GM18520 (cell line): ENCODE data around the gene DHCR24.
"Not testable (repeated sequence)": the region's sequence is repeated elsewhere in the genome, so short reads cannot be mapped to it uniquely, and the experiment has no call there.

Experiments used
- ATAC-seq: cut with Tn5 transposase; IDR thresholded peaks from one replicate; pipeline ENCODE4 v1.9.1; 2021; ENCODE audit not compliant: unreplicated experiment

Gene DHCR24, protein sequence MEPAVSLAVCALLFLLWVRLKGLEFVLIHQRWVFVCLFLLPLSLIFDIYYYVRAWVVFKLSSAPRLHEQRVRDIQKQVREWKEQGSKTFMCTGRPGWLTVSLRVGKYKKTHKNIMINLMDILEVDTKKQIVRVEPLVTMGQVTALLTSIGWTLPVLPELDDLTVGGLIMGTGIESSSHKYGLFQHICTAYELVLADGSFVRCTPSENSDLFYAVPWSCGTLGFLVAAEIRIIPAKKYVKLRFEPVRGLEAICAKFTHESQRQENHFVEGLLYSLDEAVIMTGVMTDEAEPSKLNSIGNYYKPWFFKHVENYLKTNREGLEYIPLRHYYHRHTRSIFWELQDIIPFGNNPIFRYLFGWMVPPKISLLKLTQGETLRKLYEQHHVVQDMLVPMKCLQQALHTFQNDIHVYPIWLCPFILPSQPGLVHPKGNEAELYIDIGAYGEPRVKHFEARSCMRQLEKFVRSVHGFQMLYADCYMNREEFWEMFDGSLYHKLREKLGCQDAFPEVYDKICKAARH

DNA sequence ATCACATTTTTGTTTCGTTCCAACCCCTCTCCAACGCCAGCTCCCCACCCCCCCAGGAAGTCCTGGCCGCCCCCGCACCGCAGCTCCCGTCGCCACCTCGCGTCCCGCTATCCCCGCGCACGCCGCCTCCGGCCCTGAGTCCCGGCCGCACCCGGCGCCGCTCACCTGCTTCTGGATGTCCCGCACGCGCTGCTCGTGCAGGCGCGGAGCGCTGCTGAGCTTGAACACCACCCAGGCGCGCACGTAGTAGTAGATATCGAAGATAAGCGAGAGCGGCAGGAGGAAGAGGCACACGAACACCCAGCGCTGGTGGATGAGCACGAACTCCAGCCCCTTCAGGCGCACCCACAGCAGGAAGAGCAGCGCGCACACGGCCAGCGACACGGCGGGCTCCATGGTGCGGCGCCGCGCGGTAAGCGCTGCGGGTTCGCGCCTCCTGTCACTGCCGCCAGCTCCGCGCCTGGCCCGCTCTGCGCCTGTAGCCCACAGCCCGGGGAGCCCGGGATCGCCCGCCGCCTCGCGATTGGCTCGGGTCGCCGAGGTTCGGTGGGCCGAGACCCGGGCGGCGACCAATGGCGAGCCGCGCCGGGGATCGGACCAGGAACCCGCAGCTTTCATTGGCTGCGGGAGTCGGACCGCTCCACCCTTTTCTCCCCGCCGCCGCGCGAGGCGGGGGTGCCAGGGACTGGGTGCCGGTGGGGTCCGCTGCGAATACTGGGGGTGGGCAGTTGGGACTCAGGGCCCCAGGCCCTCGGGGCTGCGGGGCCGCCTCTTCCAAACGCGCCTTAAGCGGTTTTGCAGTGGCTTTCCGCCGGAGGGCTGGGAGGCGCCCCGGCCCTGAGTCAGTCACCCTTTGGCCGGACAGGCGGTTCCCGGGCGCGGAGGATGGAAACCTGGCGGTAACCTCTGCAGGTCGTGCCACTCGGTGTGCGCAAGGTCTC is at the start of gene DHCR24:
TSS of gene DHCR24 (minus strand) at position 472 of the 941 bp plus-strand sequence. CDS start at position 396, 76 bp downstream.
- peak; percentile 87 for ATAC-seq

DNA sequence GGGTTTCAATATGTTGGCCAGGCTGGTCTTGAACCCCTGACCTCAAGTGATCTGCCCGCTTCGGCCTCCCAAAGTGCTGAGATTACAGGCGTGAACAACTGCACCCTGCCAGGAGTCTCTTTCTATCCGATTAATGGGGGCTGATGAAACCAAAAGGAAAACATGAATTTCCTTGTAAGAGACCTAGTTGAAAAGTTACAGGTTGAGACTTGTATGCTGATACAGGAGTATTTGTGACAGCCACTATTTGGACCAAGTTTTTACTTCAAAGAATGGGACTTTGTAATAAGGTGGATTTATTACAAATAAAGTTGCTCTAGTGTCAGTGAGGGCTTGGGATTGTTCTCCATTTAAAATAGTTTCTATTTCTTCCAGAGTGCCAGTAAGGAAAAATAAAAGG is 49.8 kb upstream of the DHCR24 start:
- ATAC-seq = no peak

DNA sequence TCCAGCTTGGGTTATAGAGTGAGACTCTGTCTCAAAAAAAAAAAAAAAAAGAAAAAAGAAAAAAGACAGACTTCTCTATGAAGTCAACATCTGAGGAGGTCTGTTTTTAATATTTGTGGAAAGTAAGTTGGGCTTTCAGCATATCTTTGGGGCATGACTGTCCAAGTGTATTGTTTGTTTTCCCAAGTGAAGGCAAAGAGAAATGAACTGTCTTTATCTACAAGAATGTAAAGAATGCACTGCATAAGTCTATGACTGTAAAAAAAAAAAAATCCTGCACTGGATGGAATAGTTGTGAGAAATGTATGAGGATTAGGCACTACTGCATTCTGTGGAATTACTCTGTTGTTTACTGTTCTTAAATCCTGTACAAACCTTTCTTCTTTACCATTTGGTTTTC is 47.9 kb upstream of the DHCR24 start:
- ATAC-seq = no peak

DNA sequence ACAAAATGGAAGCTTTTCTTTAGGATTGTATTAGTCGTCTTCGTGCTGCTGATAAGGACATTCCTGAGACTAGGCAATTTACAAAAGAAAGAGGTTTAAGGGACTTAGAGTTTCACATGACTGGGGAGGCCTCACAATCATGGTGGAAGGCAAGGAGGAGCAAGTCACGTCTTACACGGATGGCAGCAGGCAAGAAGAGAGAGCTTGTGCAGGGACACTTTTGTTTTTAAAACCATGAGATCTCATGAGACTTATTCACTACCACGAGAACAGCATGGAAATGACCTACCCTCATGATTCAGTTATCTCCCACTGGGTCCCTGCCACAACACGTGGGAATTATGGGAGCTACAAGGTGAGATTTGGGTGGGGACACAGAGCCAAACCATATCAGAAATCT is 47.1 kb upstream of the DHCR24 start:
- ATAC-seq = not testable (repeated sequence)

DNA sequence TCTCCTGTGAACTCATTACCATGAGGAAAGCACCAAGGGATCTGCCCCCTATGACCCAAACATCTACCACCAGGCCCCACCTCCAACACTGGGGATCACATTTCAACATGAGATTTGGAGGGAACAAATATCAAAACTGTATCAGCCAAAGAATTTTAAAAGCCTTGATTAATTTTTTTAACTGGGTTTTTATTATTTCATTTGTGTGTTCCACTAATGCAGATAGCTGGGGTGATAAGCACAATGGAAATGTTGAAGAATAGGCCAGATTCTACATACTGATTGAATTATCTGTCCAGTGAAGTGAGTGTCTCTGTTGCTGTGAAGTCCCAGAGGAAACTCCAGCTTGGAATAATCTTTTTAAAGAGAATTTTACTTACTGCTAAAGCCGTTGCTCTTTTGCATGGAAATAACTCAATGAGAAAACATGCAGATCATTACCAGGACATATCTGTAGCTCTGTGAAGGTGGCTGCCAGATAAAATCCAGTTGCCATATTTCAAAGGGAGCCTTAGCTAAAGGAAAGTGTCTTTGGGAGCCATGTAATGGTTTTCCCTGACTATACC is 44.4 kb upstream of the DHCR24 start:
- no peak for ATAC-seq

DNA sequence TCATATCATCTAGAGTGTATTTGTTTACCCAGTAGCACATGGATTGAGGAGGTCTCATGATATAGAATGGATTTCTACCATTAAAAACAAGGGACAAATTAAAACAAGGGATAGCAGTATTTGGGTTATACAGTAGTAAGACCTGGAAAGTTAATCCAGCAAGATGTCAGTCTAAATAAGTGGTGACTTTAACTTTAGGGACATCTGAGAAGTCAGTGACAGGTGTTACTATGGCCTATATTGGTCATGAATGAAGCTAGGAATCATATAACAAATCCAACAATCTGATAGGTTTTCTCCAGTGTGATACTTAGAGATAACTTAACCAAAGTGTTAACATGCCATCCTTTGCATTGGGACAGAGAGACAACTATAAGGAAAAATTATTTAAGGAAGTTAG is 42.7 kb upstream of the DHCR24 start:
- ATAC-seq = no peak

DNA sequence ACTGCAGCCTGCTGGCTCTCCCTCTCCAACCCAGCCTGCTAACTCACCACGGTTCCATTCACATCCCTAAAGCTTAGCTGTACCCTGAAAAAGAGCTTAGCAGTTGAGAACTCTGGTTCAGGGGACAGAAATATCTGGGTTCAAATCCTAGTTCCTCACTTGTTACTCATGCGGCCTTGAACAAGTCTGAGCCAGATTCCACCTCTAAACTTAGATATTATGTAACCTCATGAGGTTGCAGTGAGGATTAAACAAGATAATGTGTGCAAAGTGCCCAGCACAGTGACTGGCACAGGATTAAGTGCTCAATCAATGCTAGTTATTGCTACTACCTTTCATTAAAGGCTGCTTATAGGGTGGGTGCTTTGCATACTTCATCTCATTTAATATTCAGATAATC is 41.3 kb upstream of the DHCR24 start:
- ATAC-seq = no peak

DNA sequence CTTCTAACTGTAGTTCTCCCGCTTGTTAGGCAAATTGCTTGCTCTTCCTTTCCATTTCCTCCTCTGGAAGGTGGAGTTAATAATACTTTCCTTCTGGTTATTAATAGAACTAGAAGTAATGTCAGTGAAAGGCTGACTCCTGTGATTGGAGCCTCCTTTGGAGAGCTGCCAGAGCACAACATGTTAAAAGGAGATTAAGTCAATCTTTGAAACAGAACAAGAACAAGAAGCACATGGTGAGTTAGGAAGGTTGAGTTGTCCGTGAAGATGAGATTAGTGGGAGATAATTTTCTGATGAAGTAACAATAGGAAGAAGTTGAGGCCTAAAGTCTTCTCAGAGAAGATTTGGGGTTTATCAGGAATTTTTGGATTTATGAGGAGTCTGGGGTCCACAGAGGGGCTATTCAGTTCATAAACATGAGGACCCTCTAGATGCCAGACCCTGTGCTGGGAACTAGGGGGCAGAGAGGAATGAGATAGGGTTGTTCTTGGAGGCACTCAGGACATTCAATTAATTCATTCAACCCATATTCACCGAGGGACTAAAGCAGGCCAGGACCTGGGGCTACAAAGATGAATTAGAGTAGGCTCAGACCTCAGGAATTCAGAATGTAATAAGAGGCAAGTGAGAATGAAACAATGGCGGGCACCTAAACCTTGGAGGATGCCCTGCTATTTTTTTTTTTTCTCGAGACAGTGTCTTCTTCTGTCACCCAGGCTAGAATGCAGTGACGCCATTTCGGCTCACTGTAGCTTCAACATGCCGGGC is 40.7 kb upstream of the DHCR24 start:
- no peak for ATAC-seq

DNA sequence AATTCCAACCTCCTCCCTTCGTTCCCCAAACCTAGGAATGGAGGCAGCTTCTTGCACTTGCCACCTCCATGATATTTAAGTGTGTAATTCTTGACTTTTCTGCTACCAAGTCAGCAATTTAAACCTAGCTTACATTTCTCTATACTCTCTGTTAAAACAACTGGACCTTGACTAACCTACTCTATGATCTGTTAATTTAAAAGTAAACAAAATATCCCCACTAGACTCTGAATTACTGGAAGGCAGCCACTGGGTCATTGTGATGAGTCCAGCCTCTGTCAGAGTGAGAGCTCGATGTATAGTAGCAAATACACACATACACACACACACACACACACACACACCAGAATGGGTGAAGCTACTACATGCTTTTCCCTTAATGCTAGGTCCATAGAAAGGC is 40.0 kb upstream of the DHCR24 start:
- no peak for ATAC-seq

DNA sequence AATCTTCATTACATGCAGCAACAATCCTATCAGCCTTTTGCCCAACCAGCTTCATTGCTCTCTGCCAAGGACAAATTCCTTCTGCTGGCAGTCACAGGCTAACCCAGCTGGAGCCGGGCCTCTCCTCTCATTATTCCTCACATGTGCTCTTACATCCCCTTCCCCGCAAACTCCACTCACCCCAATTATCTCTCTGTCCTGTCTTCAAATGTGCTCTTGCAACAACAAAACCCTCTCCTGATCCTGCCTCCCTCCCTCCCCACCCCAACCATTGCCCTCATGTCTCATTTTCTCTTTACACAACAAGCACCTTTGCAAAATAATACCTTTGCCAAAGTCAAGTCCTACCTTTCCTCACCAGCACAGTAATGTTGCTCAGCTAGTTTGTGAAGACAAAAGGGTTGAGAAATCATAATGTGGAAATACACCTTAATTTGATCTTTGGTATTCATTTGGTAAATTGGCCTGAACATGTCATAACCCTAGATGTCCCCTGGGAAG is 36.0 kb upstream of the DHCR24 start:
- ATAC-seq = no peak

DNA sequence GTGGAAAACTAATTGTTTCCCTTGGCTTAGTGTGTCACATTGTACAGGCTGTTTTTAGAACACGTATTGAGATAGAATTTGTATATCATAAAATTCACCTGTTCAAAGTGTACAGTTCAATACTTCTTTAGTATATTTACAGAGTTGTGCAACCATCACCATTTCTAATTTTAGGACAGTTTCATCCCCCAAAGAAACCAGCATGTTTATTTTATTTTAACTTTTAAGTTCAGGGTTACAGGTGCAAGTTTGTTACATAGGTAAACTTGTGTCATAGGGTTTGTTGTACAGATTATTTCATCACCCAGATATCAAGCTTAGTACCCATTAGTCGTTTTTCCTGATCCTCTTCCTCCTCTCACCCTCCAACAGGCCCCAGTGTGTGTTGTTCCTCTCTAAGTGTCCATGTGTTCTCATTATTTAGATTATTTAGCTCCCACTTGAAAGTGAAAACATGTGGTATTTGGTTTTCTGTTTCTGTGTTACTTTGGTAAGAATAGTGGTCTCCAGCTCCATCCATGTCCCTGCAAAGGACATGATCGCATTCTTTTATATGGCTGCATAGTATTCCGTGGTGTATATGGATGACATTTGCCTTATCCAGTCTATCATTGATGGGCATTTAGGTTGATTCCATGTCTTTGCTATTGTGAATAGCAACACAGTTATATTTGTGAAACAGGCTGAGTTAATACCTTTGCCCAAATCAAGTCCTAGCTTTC is 35.2 kb upstream of the DHCR24 start:
- ATAC-seq = no peak

DNA sequence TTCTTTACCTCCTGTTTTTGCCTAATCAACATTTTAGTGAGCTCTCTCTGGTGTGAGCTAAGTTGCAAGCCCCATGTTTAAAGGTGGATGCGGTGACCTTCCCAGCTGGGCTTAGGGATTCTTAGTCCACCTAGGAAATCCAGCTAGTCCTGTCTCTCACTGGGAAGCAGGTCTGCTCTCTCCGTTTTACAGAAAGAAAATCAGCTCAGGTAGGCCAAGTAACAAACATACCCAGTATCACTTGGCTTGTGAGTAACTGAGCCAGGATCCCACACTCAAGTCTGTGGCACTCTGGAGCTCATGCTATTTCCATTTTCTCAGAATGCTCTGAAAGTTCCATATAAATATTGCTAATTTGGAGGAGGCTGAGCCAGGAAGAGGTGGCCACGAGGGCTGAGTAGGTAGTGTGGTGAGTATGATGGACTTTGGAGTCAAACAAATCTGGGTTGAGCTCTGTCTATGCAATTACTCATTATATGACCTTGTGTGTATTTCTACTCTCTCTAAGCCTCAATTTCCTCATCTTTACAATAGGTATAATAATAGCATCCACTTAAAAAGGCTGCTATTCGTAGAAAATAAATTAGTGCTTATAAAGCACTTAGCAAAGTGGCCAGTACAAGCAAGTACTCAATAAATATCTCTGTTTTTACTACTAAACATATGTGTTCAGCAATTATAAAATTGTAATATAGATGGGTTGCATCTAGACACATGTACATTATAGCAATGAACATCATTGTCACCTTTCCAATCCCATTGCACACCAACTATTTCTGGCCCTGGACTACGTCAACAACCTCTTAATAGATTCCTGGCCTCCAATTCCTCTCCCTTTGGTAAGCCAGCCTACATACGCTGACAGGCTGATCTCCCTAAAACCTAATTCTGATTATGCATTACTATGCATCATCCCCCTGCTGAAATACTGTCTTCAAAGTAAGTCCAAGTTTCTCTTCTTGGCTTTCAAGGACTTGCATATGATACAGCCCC is 32.7 kb upstream of the DHCR24 start:
- no peak for ATAC-seq

DNA sequence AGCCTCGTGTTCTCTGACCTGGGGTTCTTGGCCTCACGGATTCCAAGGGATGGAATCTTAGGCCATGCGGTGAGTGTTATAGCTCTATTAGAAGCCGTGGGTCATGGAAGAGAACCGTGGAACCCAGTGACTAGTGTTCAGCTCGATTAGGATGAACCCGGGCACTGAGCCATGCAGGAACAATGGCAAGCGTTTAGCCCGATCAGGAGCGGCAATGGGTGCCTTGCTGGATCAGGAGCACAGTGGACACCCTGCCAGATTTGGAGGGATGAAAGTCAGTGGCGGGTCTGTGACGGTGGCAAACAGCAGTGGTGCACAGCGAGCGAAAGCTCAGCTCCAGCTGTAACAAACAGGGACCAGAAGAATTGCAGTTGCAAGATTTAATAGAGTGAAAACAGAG is 24.1 kb upstream of the DHCR24 start:
- not testable (repeated sequence) for ATAC-seq

DNA sequence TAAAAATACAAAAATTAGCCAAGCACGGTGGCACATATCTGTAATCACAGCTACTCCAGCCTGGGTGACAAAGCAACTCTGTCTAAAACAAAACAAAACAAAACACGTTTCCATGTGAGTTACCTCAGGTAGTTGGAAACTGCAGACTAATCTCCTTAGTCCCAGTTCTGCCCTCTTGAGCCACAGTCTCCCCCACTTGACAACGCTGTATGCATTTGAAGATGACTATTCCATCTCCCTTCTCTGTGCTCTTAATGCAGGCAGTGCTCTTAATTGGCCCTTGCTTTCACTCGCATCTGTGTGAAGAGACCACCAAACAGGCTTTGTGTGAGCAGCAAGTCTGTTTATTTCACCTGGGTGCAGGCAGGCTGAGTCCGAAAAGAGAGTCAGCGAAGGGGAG is 19.6 kb upstream of the DHCR24 start:
- ATAC-seq = no peak

DNA sequence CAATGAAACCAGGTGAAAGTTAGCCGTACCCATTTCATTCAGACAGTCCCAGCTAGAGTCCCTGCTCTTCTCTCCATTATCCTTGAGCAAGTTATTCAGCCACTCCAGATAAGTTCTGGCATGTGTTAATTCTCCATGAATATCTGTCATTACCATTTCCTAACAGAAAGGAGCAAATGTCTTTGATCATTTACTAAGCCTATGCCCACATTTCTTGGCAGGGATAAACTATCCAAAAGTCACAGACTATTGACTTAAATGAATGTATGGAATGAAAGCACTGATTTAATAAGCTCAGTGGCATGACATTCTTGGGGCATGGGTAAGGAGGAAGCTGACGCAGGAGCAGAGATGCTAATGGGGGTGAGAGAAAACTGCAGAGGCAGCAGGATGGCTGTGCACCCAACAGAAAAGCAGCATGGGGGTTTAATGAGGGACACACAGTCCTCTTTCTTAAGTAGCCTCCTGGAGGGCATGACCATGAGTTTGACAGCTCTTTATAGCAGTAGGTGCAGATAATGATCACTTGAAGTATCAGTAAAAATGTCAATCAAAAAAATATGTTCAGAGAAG is 17.6 kb upstream of the DHCR24 start:
- no peak for ATAC-seq

DNA sequence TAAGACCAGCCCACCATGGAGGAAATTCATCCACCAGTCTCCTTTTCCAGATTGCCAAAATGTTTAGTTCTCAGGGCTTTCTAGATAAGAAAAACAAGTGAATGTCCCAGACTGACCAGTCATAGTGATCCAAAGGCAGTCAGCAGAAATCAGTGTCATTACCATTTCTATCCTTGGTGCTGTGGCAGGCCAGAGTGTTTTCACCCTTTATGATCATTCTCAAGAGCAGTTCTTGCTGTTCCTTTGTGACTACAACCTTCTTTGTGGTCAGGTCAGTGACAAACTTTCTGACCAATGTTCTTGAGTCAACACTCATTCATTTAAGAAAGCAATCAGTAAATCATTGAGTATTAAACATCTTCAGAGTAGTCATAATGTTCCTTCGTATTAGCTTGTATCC is 7.3 kb upstream of the DHCR24 start:
- no peak for ATAC-seq

DNA sequence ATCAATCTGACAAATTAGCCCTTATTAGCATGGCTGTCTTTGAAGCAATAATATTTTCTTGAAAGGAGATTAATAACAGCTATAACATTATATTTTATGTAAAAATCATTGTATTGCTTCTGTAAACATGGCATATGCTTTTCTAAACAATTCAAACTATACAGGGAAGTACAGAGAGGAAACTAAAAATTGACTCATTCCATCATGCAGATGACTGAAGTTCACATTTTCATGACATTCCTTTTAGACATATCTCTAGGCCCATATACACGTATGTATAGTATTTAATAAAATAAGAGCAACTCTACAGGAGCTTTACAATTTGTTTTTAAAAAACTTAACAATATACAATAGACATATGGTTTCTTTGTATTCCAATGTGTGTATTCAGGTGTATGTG is 5.6 kb upstream of the DHCR24 start:
- no peak for ATAC-seq

DNA sequence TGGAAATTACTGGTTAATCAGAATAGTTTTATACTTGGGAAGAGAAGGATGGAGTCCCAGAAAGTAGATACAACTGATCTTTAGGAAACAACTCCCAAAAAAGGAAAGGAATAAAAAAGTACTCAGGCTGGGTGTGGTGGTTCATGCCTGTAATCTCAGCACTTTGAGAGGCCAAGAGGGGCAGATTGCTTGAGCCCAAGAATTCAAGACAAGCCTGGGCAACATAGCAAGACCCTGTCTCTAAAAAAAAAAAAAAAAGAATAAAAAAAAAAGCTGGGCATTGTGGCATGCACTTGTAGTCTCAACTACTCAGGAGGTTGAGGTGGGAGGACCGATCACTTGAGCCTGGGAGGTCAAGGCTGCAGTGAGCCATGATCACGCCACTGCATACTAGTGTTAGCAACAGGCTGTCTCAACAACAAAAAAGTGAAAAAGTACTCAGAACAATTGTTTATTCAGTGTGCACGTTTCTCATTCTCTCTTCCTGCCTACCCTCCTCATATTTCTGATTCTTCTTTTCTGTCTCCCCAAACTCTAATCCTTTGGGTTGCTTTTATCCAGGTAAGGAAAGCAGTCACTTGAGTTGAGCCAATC is 2.2 kb upstream of the DHCR24 start:
- no peak for ATAC-seq
